CD14-positive monocyte (primary cell): Measurements from ENCODE around the gene CDH5. TPM values are rescaled to one million over a fixed set of nuclear protein-coding genes. Genes with fewer than 3 reads are reported as not detected.

Experiments
- DNase-seq, 3 donors: peaks; one replicate each; pipeline ENCODE4 v3.0.0-alpha.2; 2011 to 2022
- H2AFZ ChIP-seq: 2 replicates; pipeline ENCODE4 v1.6.0; 2012; ENCODE audit warnings: mild to moderate bottlenecking, low read depth, low read length, inconsistent platforms; ENCODE audit not compliant: insufficient read depth, poor library complexity, severe bottlenecking
- H3K27ac ChIP-seq, 2 donors: 1 replicate in 1 of 2; 2 replicates in 1 of 2; pipeline ENCODE4 v1.5.1; 2012 to 2013; ENCODE audit warnings: low read length in 2 of 2, control low read depth in 1 of 2, inconsistent platforms in 1 of 2, low read depth in 1 of 2, mild to moderate bottlenecking in 1 of 2
- H3K27me3 ChIP-seq, 2 donors: one replicate each; pipeline versions ENCODE4 v1.6.0 to v1.6.1; 2011 to 2013; ENCODE audit warnings: low read length in 2 of 2; ENCODE audit not compliant: control insufficient read depth in 2 of 2, insufficient read depth in 2 of 2
- H3K36me3 ChIP-seq, 2 donors: replicated peaks in 1 of 2; 1 replicate in 1 of 2; 2 replicates in 1 of 2; pipeline versions ENCODE4 v1.5.1 to v1.6.1; 2012 to 2013; ENCODE audit warnings: low read length in 2 of 2, control low read depth in 1 of 2, inconsistent platforms in 1 of 2, mild to moderate bottlenecking in 1 of 2; ENCODE audit not compliant: insufficient read depth in 2 of 2, control insufficient read depth in 1 of 2
- H3K4me1 ChIP-seq, 2 donors: 1 replicate in 1 of 2; 2 replicates in 1 of 2; pipeline versions ENCODE4 v1.5.1 to v1.6.1; 2012 to 2013; ENCODE audit warnings: low read length in 2 of 2, control low read depth in 1 of 2, inconsistent platforms in 1 of 2, mild to moderate bottlenecking in 1 of 2, moderate library complexity in 1 of 2; ENCODE audit not compliant: insufficient read depth in 2 of 2, control insufficient read depth in 1 of 2
- H3K4me2 ChIP-seq: replicated peaks from 2 replicates; pipeline ENCODE3; 2012; ENCODE audit warnings: low read length, moderate library complexity, mild to moderate bottlenecking; ENCODE audit not compliant: poor library complexity, severe bottlenecking; ENCODE audit errors: extremely low read depth
- H3K4me3 ChIP-seq, 3 experiments: fragments of 200-600 bp in 1 of 3; sonication (generic) in 1 of 3; replicated peaks in 1 of 3; 1 replicate in 2 of 3; 2 replicates in 1 of 3; pipeline ENCODE4 v1.5.1; 2011 to 2013; ENCODE audit warnings: low read length in 3 of 3, mild to moderate bottlenecking in 3 of 3, control low read depth in 2 of 3, low read depth in 2 of 3, inconsistent platforms in 1 of 3, moderate library complexity in 1 of 3
- H3K79me2 ChIP-seq: 2 replicates; pipeline ENCODE4 v1.6.0; 2012; ENCODE audit warnings: mild to moderate bottlenecking, control low read depth, inconsistent platforms, low read length, moderate library complexity; ENCODE audit not compliant: insufficient read depth
- H3K9ac ChIP-seq: 2 replicates; pipeline ENCODE4 v1.6.0; 2017; ENCODE audit warnings: low read length, mild to moderate bottlenecking; ENCODE audit not compliant: insufficient read depth, poor library complexity, severe bottlenecking
- H3K9me3 ChIP-seq, 2 donors: replicated peaks in 1 of 2; 1 replicate in 1 of 2; 2 replicates in 1 of 2; pipeline versions ENCODE4 v1.5.1 to v1.6.1; 2012 to 2013; ENCODE audit warnings: low read length in 2 of 2, control low read depth in 1 of 2; ENCODE audit not compliant: control insufficient read depth in 1 of 2, insufficient read depth in 1 of 2
- H4K20me1 ChIP-seq: 2 replicates; pipeline ENCODE4 v1.6.0; 2012; ENCODE audit warnings: mild to moderate bottlenecking, low read length, control low read depth, moderate library complexity; ENCODE audit not compliant: insufficient read depth
- H3K27ac Mint-ChIP-seq, 7 donors: one replicate each; pipeline ENCODE4 v1.8.0; 2020; ENCODE audit warnings: mild to moderate bottlenecking in 7 of 7, mixed read lengths in 7 of 7, moderate library complexity in 6 of 7, inconsistent platforms in 2 of 7
- H3K27me3 Mint-ChIP-seq, 3 donors: one replicate each; pipeline ENCODE4 v1.8.0; 2021 to 2022; ENCODE audit warnings: low read depth in 3 of 3, mild to moderate bottlenecking in 3 of 3, mixed read lengths in 3 of 3, moderate library complexity in 3 of 3, inconsistent platforms in 1 of 3
- H3K36me3 Mint-ChIP-seq, 2 donors: one replicate each; pipeline ENCODE4 v1.8.0; 2020; ENCODE audit warnings: mixed read lengths in 2 of 2, inconsistent platforms in 1 of 2, mild to moderate bottlenecking in 1 of 2
- H3K4me1 Mint-ChIP-seq: one replicate; pipeline ENCODE4 v1.8.0; 2020; ENCODE audit warnings: mild to moderate bottlenecking, mixed read lengths
- H3K4me3 Mint-ChIP-seq, 2 donors: one replicate each; pipeline ENCODE4 v1.8.0; 2020; ENCODE audit warnings: mild to moderate bottlenecking in 2 of 2, mixed read lengths in 2 of 2, moderate library complexity in 1 of 2
- H3K9me3 Mint-ChIP-seq, 7 donors: one replicate each; pipeline ENCODE4 v1.8.0; 2020 to 2022; ENCODE audit warnings: mixed read lengths in 7 of 7, mild to moderate bottlenecking in 6 of 7, moderate library complexity in 6 of 7, inconsistent platforms in 2 of 7
- CTCF ChIP-seq: fragments of 200-600 bp; IDR thresholded peaks from one replicate; pipeline ENCODE4 v1.8.0; 2022; ENCODE audit warnings: antibody characterized with exemption, mild to moderate bottlenecking
- WGBS: methylation state at CpG from one replicate; pipeline ENCODE4 v1.1.5; 2013; ENCODE audit warnings: missing lambda C conversion rate; ENCODE audit not compliant: insufficient coverage; 5-methylcytosine and 5-hydroxymethylcytosine counted together
- intact Hi-C, 2 donors: fragments of 100-400 bp; cut with micrococcal nuclease; formaldehyde crosslinking; loops; one replicate each; pipeline versions ENCODE4 v1.15.0 to v1.15.1; 2023
- polyA plus RNA-seq, 3 donors: library from polyadenylated mRNA; depleted of rRNA in 1 of 3; unstranded in 2 of 3; stranded (reverse) in 1 of 3; fragments of 300-500 nt in 2 of 3; fragments of >200 nt in 1 of 3; fragmentation: Illumina TruSeq in 2 of 3; gene quantifications; 1 replicate in 2 of 3; 2 replicates in 1 of 3; pipeline ENCODE4 v1.2.3, GENCODE V29; 2012 to 2021

CDH5 gene
- polyA plus RNA-seq, 3 donors, result 0.12 to 0.22 TPM; not detected in 1

DNA sequence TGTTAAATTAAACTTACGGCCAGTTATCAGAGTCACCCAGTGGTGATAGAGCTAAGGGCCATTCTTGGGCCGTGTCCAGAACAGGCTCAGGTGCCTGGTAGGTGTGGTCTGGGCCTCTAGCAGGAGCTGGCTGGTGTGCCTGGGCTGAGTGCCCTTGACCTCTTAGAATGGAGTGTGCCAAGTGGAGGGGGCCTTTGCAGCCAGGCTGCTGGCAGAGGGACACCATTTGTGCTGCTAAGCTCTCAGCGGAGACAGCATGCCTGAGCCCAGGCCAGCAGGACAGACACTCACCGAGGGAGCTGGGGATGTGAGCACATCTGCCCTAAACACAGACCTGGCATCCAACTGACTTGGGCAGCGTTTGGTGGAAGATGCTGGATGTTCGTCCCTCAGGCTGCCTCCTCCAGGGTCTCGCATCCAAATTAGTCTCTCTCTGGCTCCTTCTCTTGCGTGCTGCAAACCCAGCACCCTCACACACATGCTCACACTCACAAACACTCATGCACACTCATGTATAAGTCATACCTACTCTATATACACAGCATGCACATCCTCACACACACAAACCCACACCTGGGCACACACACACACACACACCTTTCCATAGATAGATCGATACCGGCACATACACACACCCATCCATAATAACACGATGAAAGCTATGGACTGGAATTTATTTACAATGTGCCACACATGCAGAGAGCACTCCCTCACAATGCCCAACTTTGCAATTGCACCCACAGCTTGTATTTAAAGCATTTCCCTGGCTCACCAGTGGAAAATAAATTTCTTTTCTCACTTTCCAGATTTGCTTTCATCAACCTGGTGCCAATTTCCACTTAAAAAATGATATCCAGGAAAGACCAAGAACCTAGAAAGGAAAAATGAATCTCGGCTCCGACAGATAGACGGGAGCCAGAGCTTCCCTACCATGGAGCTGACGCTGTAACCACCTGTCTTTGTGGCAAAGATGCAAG lies 33.6 kb upstream of the CDH5 start:
- Histone ChIP-seq H3K9me3 (no peaks in the 10 kb centered on the region), H3K9ac (no peak overlapping the region), H3K27me3 (no peaks in the 10 kb centered on the region), H4K20me1 (no peaks in the 10 kb centered on the region), H3K36me3 (no peaks in the 10 kb centered on the region), H3K79me2 (no peaks in the 10 kb centered on the region), H3K4me2 (no peak overlapping the region), H3K4me3 (no peak overlapping the region), H2AFZ (no peak overlapping the region), H3K27ac (no peak overlapping the region), H3K4me1 (no peaks in the 10 kb centered on the region)
- TF ChIP-seq CTCF, result no peak
- no peak for DNase-seq
- H3K27ac Mint-ChIP-seq, result no peak overlapping the region
- intact Hi-C loops, result no loop called here
- H3K36me3 Mint-ChIP-seq, result no peaks in the 10 kb centered on the region
- peaks cover 0 to 11% (median 4%) of the 10 kb centered on the region in 7 donors for H3K9me3 Mint-ChIP-seq
- WGBS, result 95% methylated on average over 14 of the region's 15 CpGs
- H3K4me1 Mint-ChIP-seq, result no peaks in the 10 kb centered on the region
- peaks cover 5 to 18% (median 13%) of the 10 kb centered on the region in 3 donors for H3K27me3 Mint-ChIP-seq
- no peak overlapping the region for H3K4me3 Mint-ChIP-seq

- Histone ChIP-seq H3K4me2 (no peak overlapping the region), H3K4me3 (no peak overlapping the region), H3K79me2 (no peaks in the 10 kb centered on the region), H3K27ac (no peak overlapping the region), H3K9ac (no peak overlapping the region), H3K27me3 (no peaks in the 10 kb centered on the region), H3K9me3 (no peaks in the 10 kb centered on the region), H3K4me1 (no peaks in the 10 kb centered on the region), H2AFZ (no peak overlapping the region), H3K36me3 (no peaks in the 10 kb centered on the region), H4K20me1 (no peaks in the 10 kb centered on the region)
- intact Hi-C loops, result no loop called here
- DNase-seq, result no peak
- no peaks in the 10 kb centered on the region for H3K4me1 Mint-ChIP-seq
- no peak overlapping the region for H3K4me3 Mint-ChIP-seq
- TF ChIP-seq CTCF, result no peak
- H3K9me3 Mint-ChIP-seq, result peaks cover 0 to 11% (median 4%) of the 10 kb centered on the region in 7 donors
- H3K27ac Mint-ChIP-seq, result no peak overlapping the region
- H3K36me3 Mint-ChIP-seq, result no peaks in the 10 kb centered on the region
- peaks cover 5 to 18% (median 10%) of the 10 kb centered on the region in 3 donors for H3K27me3 Mint-ChIP-seq
- 100% methylated on average over 2 of the region's 4 CpGs for WGBS
Measured at GRCh38 chr16:66334853-66335574, 31.5 kb upstream of the CDH5 start.
